IMR-90 (cell line): Measurements from ENCODE around the gene FAR2.

Experiments used
- CTCF ChIP-seq: conservative IDR thresholded peaks from 2 replicates; pipeline ENCODE4 v1.5.1; 2012; ENCODE audit warnings: mild to moderate bottlenecking, low read depth, low read length, improper control_type of control experiment
- POLR2A ChIP-seq: IDR thresholded peaks from 2 replicates; pipeline ENCODE4 v1.6.1; 2012; ENCODE audit warnings: mild to moderate bottlenecking, low read depth, low read length

- TF ChIP-seq POLR2A (no peak), CTCF (no peak)
Observed at GRCh38 chr12:29230800-29231560, 81.9 kb downstream of the FAR2 start.
